Stomach (tissue), 4 donors: ENCODE data around the gene ALK.

Experiments
- CTCF ChIP-seq, 7 experiments: fragments of 450-650 bp in 4 of 7; fragments of 200-600 bp in 3 of 7; sonication (generic) in 3 of 7; IDR thresholded peaks; one replicate each; pipeline ENCODE4 v1.5.1; 2016 to 2019; ENCODE audit warnings: antibody characterized with exemption in 7 of 7, control low read depth in 2 of 7, mild to moderate bottlenecking in 1 of 7
- EP300 ChIP-seq: sonication (generic); formaldehyde crosslinking; IDR thresholded peaks from one replicate; pipeline ENCODE4 v1.6.1; 2017; ENCODE audit warnings: antibody characterized with exemption
- POLR2A ChIP-seq, 4 donors: fragments of 450-650 bp; IDR thresholded peaks; one replicate each; pipeline ENCODE4 v1.6.1; 2016; ENCODE audit warnings: antibody characterized with exemption in 4 of 4, control low read depth in 2 of 4, mild to moderate bottlenecking in 1 of 4, moderate library complexity in 1 of 4
- POLR2AphosphoS5 ChIP-seq, 3 donors: sonication (generic); formaldehyde crosslinking; IDR thresholded peaks; one replicate each; pipeline ENCODE4 v1.6.1; 2016; ENCODE audit warnings: antibody characterized with exemption in 3 of 3

GRCh38 chr2:29663268-29663667, 258.1 kb downstream of the ALK start:
- TF ChIP-seq EP300 = no peak
- no peak for TF ChIP-seq CTCF (IDR thresholded peaks at IDR 0.05)
- no peak for TF ChIP-seq POLR2A (IDR thresholded peaks at IDR 0.05)
- TF ChIP-seq POLR2AphosphoS5 (IDR thresholded peaks at IDR 0.05) = no peak
